ENCODE results near the gene LIMA1.
"Not testable (repeated sequence)": the region's sequence is repeated elsewhere in the genome, so short reads cannot be mapped to it uniquely, and the experiment has no call there.

GRCh38 chr12:50154947-50155346 is 128.4 kb downstream of the LIMA1 start:
- TF ChIP-seq POLR2A, CTCF (IDR thresholded peaks at IDR 0.05): not testable (repeated sequence)

All from body of pancreas (tissue), 4 donors.